Left cardiac atrium (tissue), 4 donors: ENCODE data around the gene NDUFAB1. TPM values are rescaled to one million over a fixed set of nuclear protein-coding genes. Genes with fewer than 3 reads are reported as not detected.
A peak's percentile ranks its signal among the peaks of the same experiment; 100 is the strongest.
"Not testable (repeated sequence)": the region's sequence is repeated elsewhere in the genome, so short reads cannot be mapped to it uniquely, and the experiment has no call there.

Experiments
- ATAC-seq, 2 donors: fragments of 200-7000 bp; cut with Tn5 transposase; one replicate each; pipeline ENCODE4 v1.9.1; 2020; ENCODE audit warnings: mild to moderate bottlenecking in 2 of 2, moderate library complexity in 2 of 2
- DNase-seq: peaks from one replicate; pipeline ENCODE4 v3.0.0-alpha.2; 2020
- intact Hi-C, 2 donors: fragments of 100-400 bp; cut with DNase I; formaldehyde crosslinking; loops; one replicate each; pipeline versions ENCODE4 v1.14.1 to v1.15.1; 2022 to 2023
- long read RNA-seq: library from polyadenylated mRNA; unstranded; transcript quantifications from one replicate; pipeline ENCODE4 v2.0.0, GENCODE V29; 2021
- total RNA-seq, 2 donors: library from RNA; stranded (reverse); fragmentation: NEBNext Ultra II Directional; extraction: Animal tissue kit (Norgen Biotek cat#: 25700); gene quantifications; one replicate each; pipeline ENCODE4 v1.2.1, GENCODE V29; 2021
- donor health status: DM: no; HTN: yes; CAD: no.
- donor health status: DM: no; HTN: yes; CAD: no; lungs with severe emphysema.
- donor health status: DM: yes; HTN: yes; CAD: no.
- donor health status: Dilated cardiomyopathy.

The NDUFAB1 gene
- total RNA-seq = 100 to 1,000 TPM; 445 TPM
- long read RNA-seq, transcript NDUFAB1-201 (5 exons, 717 nt) = major isoform, 27 of 27 reads
- long read RNA-seq, partial matches to known transcripts = 0 of 27 reads
- long read RNA-seq, other reads (novel, unspliced or antisense) = 0 of 27 reads

DNA sequence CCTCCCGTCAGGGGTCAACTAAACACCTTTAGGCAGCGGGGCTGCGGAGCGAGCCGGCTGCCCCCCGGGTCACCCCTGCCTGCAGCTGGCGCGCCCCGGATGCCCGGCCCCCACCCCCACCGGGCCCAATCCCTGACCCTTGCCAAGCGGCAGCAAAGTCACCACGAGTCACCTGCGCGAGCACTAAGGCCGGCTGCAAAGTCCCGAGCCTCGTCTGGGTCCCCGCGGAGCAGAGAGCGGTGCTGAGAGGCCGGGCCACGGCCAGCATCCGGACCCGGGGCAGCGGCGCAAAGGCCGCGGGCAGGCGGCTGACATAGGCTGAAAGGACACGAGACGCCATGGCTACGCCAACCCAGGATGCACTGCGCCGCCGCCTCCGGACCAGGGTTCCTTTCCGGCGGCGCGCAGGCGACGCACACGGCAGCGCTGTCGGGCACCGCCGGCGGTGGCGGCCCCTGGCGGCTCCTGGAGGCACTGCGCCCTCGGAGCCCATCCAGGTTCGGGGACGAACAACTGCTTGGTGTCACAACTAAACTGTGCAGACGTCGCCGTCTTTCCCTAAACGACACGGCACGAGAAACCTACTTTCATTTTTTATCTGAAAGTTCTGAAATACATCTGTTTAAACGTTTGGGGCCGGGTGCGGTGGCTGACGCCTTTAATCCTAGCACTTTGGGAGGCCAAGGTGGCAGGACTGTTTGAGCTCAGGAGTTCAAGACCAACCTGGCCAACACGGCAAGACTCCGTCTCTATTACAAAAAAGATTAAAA is at the start of gene NDUFAB1:
NDUFAB1 (minus strand) TSS at position 366 of the 770 bp plus-strand sequence; CDS start at position 340, 26 bp downstream.
- intact Hi-C loops = loop anchor here in 1 of 2 donors (1.0 kb wide), 1 partner anchor 39 kb away; the partner anchor contains the start of genes EARS2 and UBFD1
- DNase-seq = peak; percentile 93
- peak; percentile 98 to 99 for ATAC-seq

DNA sequence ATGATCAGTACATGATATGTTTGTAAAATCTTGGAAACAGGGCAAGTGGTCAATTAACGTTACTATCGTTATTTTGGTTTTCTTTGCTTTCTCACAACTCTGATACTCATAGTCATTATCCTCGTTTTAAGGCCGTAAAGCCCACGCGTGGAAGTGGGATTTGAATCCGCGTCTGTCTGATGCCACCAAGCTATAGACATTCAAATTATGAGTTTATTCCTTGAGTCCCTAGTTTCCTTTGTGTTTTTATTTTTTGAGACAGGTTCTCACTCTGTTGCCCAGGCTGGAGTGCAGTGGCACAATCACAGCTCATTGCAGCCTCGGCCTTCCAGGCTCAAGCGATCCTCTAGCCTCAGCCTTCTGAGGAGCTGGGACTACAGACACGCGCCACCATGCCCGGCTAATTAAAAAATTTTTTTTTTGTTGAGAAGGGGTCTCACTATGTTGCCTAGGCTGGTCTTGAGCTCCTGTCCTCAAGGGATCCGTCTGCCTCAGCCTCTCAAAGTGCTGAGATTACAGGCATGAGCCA is 46.2 kb upstream of the NDUFAB1 start:
- intact Hi-C loops = no loop called here
- ATAC-seq = no peak
- DNase-seq = no peak

DNA sequence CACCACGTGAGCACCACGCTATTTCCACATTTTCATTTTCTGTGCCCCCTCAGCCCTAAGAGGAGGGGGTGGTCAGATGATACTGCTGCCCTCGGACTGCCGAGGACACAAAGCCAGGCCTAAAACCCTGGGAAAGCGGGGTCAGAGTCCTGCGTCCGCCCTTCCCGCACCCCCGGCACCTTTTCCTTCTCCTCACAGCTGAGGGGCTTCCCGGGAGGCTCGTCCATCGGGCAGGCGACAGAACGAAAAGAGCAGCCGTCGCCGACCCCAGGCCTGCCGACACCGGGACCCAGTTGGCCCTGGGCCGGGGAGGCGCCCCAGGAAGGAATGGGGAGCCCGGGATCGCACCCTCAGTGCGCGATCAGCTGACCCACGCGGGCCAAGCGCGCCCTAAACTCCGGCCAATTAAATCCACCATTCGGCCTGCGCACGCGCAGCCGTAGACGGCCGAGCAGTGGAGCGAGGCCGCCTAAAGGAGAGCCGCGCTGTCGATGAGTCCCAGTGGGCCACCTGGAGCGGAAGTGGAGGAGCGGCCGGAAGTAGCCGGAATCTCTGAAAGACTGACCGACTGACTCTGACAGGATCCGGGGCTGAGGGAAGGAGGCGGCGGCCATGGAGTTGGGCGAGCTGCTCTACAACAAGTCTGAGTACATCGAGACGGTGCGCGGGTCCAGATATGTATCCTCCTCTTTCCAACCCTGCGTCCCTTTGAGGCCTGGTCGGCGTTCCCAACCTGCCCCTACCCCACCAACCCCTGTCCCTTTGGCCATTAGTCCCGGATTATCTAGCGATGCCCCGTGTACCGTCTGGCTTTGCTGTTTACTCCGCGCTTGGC is 45.0 kb upstream of the NDUFAB1 start, which contains the start of the genes DCTN5 and PALB2:
DCTN5 (plus strand) TSS at position 536 of the 835 bp plus-strand sequence; CDS start at position 613, 77 bp downstream.
PALB2 (minus strand) TSS at position 380 of the 835 bp plus-strand sequence; CDS start at position 227, 153 bp downstream.
- intact Hi-C loops = no loop called here
- DNase-seq = peak; percentile 95
- peak; percentile 100 for ATAC-seq

DNA sequence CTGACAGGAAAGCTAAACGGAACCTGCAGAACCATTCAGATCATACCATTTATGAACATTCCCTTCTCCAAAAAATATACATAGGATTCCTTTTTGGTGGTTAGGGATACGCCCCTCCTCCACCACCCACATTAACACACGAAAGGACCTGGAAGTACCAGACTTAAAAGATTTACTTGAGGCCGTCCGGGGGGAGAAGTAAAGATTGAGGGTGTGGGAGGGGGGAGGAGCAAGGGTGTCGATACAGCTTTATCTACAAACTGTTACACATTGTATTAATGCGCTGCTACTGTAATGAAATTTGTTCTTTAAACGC is 44.5 kb upstream of the NDUFAB1 start:
- intact Hi-C loops = no loop called here
- ATAC-seq = peak in 1 of 2 donors; percentile 1

DNA sequence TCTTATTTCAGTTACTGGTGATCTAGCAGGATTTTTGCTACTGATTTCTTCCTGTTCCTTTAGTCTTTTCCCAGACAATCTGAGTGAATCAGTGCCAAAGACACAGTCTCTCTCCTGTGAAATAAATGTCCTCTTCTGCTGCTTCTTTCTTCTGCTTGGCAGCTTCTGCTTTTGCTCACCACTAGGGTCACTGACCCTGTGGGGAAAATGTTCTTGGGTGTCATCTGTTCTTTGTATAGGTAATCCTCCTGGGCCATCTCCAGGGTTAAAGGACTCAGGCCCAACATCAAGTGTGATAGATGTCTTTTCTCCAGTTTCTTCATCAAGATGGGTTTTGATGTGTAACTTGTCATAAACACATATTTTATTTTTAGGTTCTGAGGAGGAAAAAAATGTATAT is 39.8 kb upstream of the NDUFAB1 start:
- intact Hi-C loops = no loop called here
- DNase-seq = no peak
- no peak for ATAC-seq

More for the DNA sequence above, 44.5 kb upstream of the NDUFAB1 start:
- no peak for DNase-seq

DNA sequence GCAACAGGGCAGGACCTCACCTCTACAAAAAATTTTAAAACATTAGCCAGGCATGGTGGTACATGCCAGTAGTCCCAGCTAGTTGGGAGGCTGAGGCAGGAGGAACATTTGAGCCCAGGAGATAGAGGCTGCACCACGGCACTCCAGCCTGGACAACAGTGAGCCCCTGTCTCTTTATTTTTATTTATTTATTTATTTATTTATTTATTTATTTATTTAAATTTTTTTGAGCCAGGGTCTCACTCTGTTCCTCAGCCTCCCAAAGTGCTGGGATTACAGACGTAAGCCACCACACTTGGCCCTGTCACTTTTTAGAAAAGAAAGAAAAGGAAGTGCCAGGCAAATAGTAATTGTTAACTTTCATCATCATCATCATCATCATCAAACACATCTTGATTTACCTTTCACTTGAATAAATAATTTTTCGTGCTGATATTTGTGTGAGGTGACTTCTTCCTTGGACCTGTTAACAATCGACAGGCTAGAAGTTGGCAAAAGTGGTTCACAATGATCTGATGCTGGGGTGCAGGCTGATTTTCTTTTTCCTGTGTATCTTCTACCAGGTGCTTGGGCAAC is 38.4 kb upstream of the NDUFAB1 start:
- DNase-seq (no peak), ATAC-seq (no peak)
- intact Hi-C loops = no loop called here

DNA sequence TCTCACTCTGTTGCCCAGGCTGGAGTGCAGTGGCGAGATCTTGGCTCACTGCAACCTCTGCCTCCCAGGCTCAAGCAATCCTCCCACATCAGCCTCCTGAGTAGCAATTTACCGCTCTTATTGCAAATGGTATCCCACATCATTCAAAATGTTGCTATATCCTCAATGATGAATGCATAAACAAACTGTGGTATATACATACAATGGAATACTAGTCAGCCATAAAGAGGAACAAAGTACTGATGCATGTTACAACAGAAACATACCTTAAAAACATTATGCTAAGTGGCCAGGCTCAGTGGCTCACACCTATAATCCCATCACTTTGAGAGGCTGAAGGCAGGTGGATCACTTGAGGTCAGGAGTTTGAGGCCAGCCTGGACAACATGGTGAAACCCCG is 35.8 kb upstream of the NDUFAB1 start:
- DNase-seq, intact Hi-C loops, ATAC-seq: not testable (repeated sequence)

DNA sequence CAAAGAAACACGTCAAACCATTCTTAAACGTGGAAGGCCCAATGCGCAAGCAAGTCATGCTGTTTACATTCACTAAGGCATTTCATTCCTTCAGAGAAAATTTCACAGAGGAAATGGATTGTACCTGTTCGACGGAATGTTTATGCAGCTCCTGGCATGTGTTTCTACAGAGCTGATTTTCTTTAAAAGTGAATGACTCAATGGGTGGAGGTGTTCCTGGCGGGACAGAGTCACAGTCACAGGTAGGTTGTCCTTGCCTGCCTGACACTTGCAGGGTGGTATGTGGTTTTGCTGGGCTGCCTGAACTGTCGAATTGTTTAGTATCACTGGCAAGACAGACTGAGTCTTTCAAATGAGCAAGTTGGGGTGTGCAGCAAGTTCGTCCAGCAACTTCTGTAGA is 33.4 kb upstream of the NDUFAB1 start:
- DNase-seq (no peak), ATAC-seq (no peak)
- intact Hi-C loops = no loop called here

DNA sequence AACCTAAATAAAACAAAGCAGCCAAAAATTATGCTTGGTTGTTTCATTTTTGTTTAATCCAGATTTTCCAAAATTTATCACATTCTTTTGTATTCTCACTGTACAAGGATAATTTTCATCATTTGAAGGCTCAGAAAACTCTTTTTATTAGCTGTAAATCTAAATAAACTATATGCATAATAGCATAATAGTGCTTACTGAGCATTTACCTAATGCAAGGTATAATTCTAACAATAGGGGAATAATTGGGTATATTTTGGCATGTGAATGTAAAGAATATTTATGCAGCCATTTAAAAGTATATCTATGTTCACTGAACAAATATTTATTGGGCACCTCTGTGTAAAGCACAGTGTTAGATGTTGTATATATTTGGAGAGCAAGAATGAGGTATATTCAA is 28.0 kb upstream of the NDUFAB1 start:
- no peak for ATAC-seq
- DNase-seq = no peak
- intact Hi-C loops = no loop called here

DNA sequence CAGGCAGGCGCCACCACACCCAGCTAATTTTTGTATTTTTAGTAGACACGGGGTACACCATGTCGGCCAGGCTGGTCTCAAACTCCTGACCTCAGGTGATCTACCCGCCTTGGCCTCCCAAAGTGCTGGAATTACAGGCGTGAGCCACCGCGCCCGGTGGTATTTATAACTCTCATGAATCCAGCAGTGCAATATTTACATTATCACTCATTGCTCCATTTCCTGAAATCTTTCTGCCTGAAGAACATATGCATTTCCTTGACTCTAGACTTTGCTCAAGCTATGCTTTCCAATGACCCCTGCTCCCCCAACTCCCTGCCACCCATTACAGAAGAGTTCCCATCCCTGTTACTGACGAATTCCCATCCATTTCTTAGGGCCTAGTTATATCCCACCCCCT is 19.7 kb upstream of the NDUFAB1 start:
- intact Hi-C loops = no loop called here
- no peak for ATAC-seq

DNA sequence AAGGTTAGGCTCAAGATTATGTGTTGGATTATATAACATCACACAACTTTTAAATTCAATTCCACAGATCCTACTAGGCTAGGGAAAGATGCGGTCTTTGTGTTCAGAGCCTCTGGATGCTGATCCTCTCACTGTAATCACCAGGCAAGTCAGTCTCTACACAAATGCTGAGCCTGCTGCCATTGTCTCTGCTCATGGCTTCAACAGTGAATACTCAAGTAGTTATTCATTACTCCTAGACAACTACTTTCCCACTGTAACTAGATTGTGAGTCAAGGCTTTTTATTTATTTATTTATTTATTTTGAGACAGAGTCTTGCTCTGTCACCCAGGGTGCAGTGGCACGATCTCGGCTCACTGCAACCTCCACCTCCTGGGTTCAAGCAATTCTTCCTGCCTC is 15.8 kb upstream of the NDUFAB1 start:
- ATAC-seq (no peak), DNase-seq (no peak)
- intact Hi-C loops = no loop called here

More for the DNA sequence above, 19.7 kb upstream of the NDUFAB1 start:
- DNase-seq = no peak

DNA sequence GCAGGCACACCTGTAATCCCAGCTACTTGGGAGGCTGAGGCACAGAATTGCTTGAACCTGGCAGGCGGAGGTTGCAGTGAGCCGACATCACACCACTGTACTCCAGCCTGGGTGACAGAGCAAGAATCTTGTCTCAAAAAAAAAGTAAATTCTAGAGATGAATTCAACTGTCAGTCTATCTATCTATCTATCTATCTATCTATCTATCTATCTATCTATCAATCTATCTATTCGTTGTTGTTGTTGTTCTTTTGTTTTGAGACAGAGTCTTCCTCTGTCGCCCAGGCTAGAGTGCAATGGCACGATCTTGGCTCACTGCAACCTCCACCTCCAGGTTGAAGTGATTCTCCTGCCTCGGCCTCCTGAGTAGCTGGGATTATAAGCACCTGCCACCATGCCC is 14.8 kb upstream of the NDUFAB1 start:
- DNase-seq, intact Hi-C loops: not testable (repeated sequence)

DNA sequence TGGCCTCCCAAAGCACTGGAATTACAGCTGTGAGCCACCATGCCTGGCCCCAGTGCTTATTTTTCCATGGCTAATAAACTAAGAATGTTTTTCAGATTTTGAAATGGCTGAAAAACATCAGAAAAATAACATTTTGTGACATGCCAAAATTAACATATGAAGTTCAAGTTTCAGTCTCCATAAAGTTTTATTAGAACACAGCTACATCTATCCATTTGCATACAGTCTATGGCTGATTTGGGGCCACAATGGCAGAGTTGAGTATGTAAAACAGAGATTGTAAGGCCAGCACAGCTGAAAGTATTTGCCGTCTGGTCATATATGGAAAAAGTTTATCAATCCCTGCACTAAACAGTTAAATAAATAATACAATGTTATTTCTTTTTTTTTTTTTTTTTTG is 13.8 kb upstream of the NDUFAB1 start:
- DNase-seq = no peak
- intact Hi-C loops = no loop called here
- ATAC-seq = no peak

More for the DNA sequence above, 14.8 kb upstream of the NDUFAB1 start:
- not testable (repeated sequence) for ATAC-seq

DNA sequence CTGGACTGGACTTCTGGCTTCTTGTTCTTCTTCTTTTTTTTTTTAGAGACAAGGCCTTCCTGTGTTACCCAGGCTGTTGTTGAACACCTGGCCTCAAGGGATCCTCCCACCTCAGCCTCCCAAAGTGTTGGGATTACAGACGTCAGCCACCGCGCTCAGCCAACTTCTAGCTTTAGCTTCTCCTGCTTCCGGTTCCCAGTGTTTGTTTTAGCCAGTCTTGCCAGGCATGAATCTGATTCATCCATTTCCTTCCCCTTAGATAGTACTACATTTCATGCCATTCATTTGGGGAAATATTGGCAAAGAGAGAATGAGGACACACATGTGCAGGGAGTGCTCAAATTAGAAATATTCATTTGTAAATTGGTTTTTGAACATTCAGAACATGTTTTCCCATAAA is 12.1 kb upstream of the NDUFAB1 start:
- DNase-seq (peak; percentile 49), ATAC-seq (peak in 1 of 2 donors; percentile 34)
- intact Hi-C loops = no loop called here

DNA sequence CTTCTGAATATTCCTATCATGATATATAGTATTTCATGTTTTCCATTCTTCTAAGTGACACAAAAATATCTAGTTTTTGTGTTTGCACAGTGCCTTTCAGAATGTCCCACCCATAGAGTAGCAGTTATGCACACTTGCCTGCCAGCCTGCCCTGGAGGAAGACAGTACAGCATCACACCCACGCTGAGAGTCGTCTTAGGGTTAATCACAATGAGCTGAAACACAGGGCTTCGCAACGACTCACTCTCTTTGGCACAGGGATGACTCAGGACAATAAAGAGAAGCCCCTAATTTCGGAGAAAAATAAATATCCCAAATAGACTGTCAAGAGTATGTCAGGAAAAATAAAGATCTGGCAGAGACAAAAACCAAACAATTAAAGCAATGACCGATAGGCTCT is 11.6 kb upstream of the NDUFAB1 start:
- ATAC-seq (no peak), DNase-seq (no peak)
- intact Hi-C loops = no loop called here

DNA sequence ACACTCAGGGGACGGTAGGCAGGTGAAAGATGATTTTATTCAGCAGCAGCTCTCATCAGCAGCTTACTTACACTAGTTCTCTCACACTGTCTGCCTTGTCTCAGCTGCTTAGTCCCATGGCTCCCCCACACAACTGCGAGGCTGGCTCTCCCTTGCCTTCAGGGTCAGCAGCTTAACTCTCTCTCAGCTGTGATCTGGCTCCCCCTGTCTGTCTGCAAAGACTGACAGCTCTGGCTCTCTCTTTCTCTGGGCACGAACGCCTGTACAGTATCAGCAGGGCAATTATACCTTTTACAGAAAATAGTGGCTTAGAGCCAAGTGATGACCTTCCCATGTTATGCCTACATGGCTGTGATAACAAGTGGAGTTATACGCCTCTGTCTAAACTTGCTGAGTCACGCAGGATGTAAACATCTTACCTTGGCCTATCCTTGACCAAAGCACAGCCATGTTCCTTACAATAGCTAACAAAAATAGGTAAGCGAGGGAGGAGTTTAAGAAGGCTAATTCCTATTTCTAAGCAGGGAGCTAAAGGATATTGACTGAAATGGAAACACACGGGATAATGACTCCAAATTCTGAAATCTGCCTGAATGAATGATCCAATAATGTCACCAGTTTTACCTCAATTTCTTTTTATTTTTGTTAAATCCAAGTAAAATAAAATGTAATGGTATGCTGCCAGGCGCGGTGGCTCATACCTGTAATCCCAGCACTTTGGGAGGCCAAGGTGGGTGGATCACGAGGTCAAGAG is 1.1 kb upstream of the NDUFAB1 start:
- intact Hi-C loops = no loop called here
- DNase-seq (peak; percentile 34), ATAC-seq (peak; percentile 31 to 63)

DNA sequence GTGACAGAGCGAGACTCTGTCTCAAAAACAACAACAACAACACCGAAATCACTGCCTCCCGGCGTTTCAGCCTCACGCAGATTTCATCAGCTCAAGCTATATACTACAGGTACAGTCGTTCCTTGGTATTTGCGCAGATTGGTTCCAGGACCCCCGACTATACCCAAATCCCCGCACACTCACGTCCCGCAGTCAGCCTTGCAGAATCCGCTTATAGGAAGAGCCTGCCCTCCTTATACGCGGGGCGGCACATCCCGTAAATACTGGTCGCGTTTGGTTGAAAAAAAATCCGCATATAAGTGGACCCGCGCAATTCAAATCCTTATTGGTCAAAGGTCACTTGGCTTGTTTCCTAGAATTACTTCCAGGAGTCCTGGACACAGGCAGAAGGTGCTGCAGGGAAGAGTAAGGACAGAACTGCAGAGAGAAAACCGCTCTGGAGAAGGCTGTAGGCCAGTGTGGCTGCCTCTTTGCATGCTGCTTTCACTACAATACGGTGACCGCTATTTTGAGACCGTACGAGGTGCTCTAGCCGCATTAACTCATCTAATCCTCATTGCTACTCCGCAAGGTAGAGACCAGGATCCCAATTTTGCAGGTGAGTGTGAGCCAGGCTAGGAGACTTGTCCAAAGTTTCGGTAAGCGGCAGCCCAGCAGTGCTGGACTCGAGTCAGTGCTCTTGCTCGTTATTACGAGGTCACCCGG is 718 bp downstream of the NDUFAB1 start:
- ATAC-seq (peak; percentile 1 to 6), DNase-seq (no peak)
- intact Hi-C loops = no loop called here

DNA sequence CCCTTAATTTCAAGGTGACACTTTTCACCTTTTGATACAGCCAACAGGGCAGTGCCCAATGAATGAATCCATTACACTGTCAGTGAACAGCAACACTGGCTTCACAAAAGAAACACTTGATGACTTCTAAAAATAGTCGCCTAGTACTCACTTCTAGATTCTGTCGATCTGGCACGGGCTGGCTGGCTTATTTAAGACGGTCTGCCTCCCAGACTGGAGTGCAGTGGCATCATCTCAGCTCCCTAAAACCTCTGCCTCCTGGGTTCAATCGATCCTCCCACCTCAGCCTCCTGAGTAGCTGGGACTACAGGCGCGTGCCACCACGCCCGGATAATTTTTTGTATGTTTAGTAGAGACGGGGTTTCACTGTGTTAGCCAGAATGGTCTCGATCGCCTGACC is 1.9 kb downstream of the NDUFAB1 start:
- DNase-seq = peak; percentile 40

More for the DNA sequence above, 1.9 kb downstream of the NDUFAB1 start:
- ATAC-seq = peak in 1 of 2 donors; percentile 5
- intact Hi-C loops = loop anchor here in 1 of 2 donors (5.0 kb wide), 1 partner anchor 37 kb away; the partner anchor contains the start of genes EARS2 and UBFD1
